ELR (cell line): ENCODE data around the gene HCFC1.

Experiments used
- DNase-seq: peaks from one replicate; pipeline ENCODE4 v3.0.0-alpha.2; 2015; ENCODE audit warnings: low read depth

Gene HCFC1

GRCh38 chrX:153974003-153974725 is 2.5 kb upstream of the HCFC1 start:
- no peak for DNase-seq

DNA sequence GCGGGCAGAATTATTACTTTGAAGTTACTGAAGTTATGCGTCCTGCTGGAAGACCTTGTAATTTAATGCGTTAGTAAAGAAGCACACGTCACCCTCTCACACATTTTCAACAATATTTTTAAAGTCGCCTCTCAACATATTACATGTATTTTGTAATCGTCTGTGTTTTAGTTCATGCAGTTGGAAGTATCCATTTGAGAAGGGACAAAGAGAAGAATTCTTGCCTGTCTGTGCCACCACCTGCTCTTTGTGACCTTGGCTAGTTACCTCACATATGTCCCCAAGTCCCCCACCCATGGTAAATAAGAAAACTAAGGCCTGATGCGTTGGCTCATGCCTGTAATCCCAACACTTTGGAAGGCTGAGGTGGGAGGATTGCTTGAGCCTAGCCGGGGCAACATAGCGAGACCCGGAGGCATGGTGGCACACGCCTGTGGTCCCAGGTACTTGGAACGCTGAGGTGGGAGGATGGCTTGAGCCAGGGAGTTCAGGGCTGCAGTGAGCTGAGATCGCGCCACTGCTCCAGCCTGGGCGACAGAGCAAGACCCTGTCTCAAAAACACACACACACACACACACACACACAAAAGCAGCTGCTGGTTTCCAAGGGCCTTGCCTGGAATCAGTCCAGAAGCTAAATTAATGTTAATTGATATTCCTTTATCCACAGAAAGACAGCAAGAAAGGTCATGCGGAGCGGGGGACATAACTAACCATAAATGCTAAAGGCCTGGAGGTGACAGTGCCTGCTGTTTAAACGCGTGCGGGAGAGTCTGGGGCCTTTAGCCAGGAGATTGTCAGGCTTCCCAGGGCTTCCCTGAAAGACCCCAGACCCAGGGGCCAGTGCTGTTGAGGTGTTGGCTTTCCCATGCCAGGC is 1.7 kb upstream of the HCFC1 start:
- no peak for DNase-seq

DNA sequence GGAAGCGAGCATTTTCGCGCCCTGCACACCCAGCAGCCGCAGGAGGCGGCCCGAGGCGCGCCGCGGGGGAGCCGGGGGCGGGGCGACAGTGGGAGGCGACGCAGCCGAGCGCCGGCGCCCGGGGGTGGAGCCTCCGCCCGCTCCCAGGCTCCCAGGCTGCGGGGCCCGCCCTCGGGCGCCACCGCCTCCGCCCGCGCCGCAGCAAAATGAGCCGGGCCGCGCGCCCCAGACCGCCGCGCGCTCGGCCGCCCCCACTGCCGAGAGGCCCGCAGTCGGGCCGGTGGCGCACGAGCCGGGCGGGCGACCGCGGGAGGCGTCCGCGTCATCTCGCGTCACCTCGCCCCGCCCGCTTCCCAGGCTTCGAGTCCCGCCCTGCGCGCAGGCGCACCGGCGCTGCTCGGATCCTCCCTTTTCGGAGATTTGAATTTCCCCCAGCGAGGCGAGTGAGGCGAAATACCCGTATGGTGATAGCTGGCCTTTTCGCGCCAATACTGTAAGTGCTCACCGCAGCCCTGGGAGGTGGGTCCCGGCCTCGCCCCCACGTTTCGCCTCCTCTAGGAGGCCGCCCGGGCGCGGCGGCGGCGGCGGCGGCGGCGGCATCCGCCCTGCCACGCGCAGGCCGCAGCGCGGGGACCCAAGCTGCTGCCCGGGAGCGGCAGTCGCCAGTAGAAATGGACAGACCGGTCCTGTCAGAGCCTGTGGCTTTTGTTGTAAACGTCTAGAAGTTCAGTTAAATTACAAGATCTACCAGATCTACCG is 929 bp upstream of the HCFC1 start, which contains the start of gene TMEM187:
TMEM187 (plus strand) TSS at position 387 of the 759 bp plus-strand sequence. CDS start 9,309 bp downstream, outside the sequence.
- DNase-seq, result peak; percentile 93

GRCh38 chrX:153971124-153971449 is 531 bp downstream of the HCFC1 start:
- peak; percentile 90 for DNase-seq

- DNase-seq, result peak; percentile 58
These were observed 1.1 kb downstream of the HCFC1 start for GRCh38 chrX:153970357-153971123.

DNA sequence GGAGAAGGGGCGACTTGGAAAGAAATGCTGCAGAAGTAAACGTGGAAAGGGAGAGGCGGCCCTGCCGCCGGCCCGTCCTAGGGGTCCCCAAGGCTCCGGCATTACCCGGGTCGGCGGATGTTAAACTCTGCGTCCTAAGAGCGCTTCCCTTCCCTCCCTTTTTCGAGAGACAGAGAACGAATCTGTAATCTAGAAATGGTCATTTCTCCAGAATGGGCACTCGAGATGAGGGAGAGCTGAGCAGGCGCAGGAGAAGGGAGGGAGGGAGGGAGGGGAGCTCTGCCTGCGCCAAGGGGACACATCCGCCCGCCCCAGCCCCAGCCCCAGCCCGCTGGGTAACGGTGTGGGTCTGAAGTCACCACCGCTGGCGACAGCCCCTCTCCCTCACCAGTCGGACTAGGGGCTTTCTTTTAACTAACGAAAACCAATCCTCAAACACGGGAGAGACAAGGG is 1.7 kb downstream of the HCFC1 start:
- DNase-seq, result peak; percentile 30

DNA sequence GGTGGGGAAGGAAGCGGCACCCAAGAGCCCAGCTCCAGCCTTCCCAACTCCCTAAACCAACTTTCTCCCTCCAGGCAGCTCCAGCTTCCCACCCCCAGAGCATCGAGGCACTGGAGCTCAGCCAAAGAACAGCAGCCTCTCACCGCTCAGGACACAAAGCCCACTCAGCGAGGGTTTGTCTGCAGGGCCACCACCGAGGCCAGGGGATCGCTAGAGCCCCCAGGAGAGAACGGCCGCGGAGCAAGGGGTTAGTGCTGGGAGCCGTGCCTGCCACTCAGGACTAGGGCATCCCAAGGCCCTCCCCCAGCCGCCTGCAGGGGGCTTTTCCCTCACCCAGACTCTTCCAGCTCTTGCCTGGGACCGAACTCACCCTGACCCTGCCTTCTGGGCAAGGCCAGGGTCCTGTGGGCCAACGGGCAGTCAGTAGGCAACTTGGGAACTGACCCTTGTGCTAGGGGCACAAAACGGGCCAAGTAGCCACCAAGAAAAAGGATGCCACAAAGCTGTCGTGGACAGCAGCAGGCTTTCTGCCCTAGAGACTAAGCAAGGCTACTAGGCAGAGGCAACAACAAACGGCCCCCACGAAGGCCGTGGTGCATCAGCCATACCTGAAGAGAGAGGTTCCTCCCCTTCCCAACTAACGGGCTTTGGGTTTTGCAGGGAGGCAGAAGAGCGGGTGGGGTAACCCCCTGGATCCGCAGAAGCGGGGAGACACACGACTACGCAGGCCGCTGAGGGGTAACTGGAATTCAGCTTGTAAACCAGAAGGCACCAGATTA is 2.3 kb downstream of the HCFC1 start:
- DNase-seq, result no peak

DNA sequence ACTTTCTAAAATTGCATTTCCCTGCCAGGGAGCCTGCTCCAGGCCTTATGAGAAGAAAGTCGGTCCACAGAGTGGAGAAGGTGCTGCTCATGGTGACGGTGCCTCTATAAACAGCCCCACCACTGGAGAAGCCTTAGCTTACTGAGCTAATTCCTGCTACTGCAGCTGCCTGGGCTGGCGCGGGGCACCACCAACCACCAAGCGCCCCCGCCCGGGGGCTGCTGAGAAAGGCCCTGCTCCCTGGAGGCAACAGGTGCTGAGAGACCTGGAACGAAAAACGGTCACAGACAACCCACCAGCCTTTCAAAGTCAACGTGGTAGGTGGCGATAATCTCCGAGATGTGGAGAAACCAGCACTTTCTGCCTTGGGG is 2.9 kb downstream of the HCFC1 start:
- DNase-seq, result no peak

DNA sequence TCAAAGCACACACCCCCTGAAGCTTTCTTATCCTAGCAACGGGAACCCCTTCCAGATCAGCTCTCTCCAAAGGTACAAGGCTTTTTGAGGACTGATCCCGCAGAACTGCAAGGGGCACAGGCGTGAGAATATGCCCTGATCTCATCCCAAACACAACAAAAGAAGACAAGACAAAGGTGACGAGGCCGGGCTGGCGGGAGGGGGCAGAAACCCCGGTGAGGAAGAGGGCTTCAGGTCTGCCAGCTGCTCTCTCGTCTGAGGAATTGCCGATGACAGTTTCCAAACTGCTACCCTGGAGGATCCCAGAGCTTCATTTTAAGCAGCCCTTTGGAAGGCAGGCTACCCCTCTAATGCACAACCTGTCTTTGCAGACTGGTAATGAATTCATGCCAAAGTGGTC is 3.4 kb downstream of the HCFC1 start:
- no peak for DNase-seq

DNA sequence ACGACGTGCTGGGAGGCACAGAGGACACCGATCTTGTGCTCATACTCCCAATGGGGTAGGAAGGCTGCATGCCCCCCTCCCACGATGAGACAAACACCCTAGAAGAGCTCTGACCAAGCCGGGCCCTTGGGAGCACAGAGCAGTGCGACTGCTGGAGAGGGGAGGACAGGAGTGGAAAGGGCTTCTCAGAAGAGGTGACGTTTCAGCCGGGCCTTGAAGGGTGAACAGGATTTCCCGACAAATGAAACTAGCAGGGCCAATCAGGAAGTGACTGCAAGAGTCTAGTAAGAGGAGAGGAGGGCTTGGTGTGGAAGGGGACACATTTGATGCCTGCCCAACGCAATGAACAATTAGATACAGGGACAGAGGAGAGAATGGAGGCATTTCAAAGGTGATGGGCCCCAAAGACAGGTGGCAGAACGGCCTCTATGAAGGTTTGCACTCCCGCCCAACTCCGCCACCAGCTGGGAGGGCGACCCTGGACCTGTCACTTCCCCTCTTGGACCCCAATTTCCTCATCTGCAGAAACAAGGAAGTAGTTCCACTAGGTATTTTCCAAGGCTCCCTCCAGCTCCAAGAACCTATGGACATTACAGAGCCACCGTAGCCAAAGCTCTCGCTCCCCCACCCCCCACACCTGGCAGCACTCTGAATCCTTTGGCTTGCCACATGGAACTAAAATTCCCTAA is 3.9 kb downstream of the HCFC1 start:
- DNase-seq, result no peak

- peak; percentile 25 for DNase-seq
These were observed 4.6 kb downstream of the HCFC1 start for GRCh38 chrX:153966841-153967535.

DNA sequence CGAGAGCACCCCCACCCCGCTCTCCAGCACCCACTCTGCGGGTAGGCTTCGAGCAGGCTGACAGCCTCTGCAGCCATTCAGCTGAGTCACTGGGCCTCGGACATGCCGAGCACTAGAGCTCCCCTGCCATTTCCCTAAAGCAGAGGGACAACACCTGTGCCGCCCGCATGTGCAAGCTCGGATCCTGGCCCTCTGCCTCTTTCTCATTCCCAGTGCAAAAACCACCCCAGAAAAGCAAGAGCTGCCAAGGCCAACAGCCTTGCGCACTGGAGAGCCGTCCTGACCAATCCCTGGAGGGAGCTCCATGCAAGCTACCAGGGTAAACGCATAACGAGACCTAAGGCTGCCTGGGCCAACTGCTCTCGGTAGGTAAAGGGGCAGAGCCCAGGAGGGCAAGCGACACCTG is 5.3 kb downstream of the HCFC1 start:
- no peak for DNase-seq

- DNase-seq, result no peak
These were observed 6.2 kb downstream of the HCFC1 start for GRCh38 chrX:153965406-153965805.

DNA sequence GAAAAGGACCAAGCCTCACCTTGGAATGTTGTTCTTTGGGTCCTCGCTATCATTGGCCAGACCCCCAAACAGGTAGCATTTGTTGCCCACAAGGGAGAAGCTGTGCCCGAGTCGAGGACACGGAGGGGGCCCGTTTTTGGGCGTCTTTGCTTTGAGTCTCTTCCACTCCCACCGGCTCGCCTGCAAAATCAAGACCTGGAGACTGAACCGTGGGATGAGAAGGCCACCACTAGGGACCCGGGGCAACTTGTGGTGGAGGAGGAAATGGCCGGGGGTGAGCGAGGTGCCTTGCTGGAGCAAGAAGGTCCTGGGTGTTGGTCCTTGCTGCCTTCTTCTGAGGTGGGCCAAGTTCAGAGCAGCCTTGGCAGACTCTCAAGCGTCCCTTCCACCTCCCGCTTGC is 7.5 kb downstream of the HCFC1 start:
- DNase-seq, result no peak

DNA sequence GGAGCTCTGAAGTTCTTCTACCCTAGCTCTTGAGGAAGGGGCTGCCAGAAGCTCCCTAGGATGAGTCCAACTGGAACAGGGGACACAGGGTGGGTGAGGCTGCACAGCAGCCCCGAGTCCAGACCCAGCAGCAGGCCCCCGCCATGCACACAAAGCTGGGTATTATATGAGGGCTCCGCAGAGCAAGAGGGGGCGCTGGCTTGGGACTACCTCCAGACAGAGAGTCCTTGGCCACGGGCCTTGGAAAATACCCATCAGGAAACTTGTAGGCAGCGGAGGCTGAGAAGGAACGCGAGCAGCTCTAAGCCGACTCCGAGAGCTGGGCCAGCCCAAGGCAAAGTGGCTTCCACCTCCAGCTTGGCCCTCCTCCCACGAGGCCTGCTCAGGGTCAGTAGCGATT is 8.1 kb downstream of the HCFC1 start:
- no peak for DNase-seq

GRCh38 chrX:153961292-153961691 is 10.3 kb downstream of the HCFC1 start:
- DNase-seq, result no peak

GRCh38 chrX:153960786-153961185 is 10.8 kb downstream of the HCFC1 start:
- no peak for DNase-seq

DNA sequence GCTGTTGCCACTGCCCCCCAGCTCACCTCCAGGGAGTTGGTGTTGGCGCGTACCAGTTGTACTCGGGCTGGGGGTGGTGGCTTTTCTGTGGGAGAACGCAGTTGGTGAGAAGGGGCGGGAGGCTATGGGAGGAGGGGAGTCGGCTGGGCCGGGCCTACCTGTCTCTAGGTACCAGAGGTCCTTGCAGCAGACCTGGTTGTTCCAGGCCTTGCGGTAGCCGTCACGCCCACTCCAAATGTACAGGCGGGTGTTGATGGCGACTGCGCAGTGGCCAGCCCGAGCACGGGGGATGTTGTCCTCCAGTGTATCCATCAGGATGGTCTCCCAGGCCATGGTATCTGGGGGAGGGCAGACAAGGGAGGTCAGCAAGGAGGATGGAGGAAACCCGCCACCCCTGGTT is 11.5 kb downstream of the HCFC1 start:
- no peak for DNase-seq

- no peak for DNase-seq
These were observed 12.0 kb downstream of the HCFC1 start for GRCh38 chrX:153959649-153960048.

DNA sequence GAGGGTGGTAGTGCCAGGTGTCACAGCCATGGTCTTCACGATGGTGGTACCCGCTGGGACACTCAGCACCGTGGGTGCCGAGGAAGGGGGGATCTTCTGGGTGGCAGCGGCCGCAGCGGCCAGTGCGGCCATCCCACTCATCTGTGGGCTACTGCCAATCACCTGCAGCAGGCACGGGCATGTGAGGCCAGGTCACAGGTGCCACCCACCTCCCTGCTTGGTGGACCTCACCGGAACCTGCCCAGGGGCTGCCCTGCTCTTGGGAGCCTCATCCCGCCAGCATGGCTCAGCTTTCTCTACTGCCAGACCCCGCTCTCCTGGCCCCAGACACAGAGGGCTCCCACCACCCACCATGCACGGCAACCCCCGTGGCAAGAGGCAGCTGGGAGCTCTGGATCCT is 13.0 kb downstream of the HCFC1 start:
- DNase-seq, result no peak
